Measurements from ENCODE around the gene PLCE1. TPM values are rescaled to one million over a fixed set of nuclear protein-coding genes. Genes with fewer than 3 reads are reported as not detected.

Gene PLCE1
- total and polyA plus RNA-seq, 10 of the 15 experiments (the other 5 are each of a cell fraction or from before 2014, with no cell fraction given) = under 0.01 to 1.2 (median 0.03) TPM

- TF ChIP-seq, protein P1, sequence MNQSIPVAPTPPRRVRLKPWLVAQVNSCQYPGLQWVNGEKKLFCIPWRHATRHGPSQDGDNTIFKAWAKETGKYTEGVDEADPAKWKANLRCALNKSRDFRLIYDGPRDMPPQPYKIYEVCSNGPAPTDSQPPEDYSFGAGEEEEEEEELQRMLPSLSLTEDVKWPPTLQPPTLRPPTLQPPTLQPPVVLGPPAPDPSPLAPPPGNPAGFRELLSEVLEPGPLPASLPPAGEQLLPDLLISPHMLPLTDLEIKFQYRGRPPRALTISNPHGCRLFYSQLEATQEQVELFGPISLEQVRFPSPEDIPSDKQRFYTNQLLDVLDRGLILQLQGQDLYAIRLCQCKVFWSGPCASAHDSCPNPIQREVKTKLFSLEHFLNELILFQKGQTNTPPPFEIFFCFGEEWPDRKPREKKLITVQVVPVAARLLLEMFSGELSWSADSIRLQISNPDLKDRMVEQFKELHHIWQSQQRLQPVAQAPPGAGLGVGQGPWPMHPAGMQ (IDR thresholded peaks at IDR 0.05; ENCODE audit: borderline replicate concordance) = no peak
- no peak for TF ChIP-seq ASH2L (IDR thresholded peaks at IDR 0.05; ENCODE audit: borderline replicate concordance, low read depth)
- TF ChIP-seq, protein P2, sequence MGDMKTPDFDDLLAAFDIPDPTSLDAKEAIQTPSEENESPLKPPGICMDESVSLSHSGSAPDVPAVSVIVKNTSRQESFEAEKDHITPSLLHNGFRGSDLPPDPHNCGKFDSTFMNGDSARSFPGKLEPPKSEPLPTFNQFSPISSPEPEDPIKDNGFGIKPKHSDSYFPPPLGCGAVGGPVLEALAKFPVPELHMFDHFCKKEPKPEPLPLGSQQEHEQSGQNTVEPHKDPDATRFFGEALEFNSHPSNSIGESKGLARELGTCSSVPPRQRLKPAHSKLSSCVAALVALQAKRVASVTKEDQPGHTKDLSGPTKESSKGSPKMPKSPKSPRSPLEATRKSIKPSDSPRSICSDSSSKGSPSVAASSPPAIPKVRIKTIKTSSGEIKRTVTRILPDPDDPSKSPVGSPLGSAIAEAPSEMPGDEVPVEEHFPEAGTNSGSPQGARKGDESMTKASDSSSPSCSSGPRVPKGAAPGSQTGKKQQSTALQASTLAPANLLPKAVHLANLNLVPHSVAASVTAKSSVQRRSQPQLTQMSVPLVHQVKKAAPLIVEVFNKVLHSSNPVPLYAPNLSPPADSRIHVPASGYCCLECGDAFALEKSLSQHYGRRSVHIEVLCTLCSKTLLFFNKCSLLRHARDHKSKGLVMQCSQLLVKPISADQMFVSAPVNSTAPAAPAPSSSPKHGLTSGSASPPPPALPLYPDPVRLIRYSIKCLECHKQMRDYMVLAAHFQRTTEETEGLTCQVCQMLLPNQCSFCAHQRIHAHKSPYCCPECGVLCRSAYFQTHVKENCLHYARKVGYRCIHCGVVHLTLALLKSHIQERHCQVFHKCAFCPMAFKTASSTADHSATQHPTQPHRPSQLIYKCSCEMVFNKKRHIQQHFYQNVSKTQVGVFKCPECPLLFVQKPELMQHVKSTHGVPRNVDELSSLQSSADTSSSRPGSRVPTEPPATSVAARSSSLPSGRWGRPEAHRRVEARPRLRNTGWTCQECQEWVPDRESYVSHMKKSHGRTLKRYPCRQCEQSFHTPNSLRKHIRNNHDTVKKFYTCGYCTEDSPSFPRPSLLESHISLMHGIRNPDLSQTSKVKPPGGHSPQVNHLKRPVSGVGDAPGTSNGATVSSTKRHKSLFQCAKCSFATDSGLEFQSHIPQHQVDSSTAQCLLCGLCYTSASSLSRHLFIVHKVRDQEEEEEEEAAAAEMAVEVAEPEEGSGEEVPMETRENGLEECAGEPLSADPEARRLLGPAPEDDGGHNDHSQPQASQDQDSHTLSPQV (IDR thresholded peaks at IDR 0.05) = no peak
- no peak for TF ChIP-seq FOXM1 (IDR thresholded peaks at IDR 0.05; ENCODE audit: low read depth, low read length)
- TF ChIP-seq RAD21 (IDR thresholded peaks at IDR 0.05; ENCODE audit: insufficient read depth, low read depth, low read length) = no peak
- TF ChIP-seq SPI1 (IDR thresholded peaks at IDR 0.05; ENCODE audit: borderline replicate concordance, insufficient read depth, low read depth, low read length) = no peak
- no peak for TF ChIP-seq SMAD5 (IDR thresholded peaks at IDR 0.05; ENCODE audit: low read depth)
Measured at GRCh38 chr10:93991596-93992284, 2.0 kb upstream of the PLCE1 start (continued).

Measured in GM12878 (cell line).